Testis (tissue), 3 donors: ENCODE results near the gene PPM1H. TPM values are rescaled to one million over a fixed set of nuclear protein-coding genes. Genes with fewer than 3 reads are reported as not detected.

ENCODE experiments used
- DNase-seq: peaks from one replicate; pipeline ENCODE4 v3.0.0-alpha.2; 2019
- H3K27ac ChIP-seq, 2 donors: fragments of 200-600 bp; sonication (generic); one replicate each; pipeline ENCODE4 v1.5.1; 2019
- H3K27me3 ChIP-seq: fragments of 200-600 bp; sonication (generic); one replicate; pipeline ENCODE4 v1.5.1; 2019
- H3K36me3 ChIP-seq: fragments of 200-600 bp; sonication (generic); one replicate; pipeline ENCODE4 v1.5.1; 2017; ENCODE audit warnings: low read depth; ENCODE audit errors: missing control alignments
- H3K4me1 ChIP-seq: fragments of 200-600 bp; sonication (generic); one replicate; pipeline ENCODE4 v1.5.1; 2019
- H3K4me3 ChIP-seq, 2 donors: fragments of 200-600 bp; sonication (generic); one replicate each; pipeline ENCODE4 v1.5.1; 2017 to 2019
- H3K9me3 ChIP-seq: fragments of 200-600 bp; sonication (generic); one replicate; pipeline ENCODE4 v1.5.1; 2017
- POLR2A ChIP-seq: fragments of 450-650 bp; IDR thresholded peaks from one replicate; pipeline ENCODE4 v1.6.1; 2017; ENCODE audit warnings: antibody characterized with exemption, mild to moderate bottlenecking, moderate library complexity
- WGBS, 2 donors: methylation state at CpG; one replicate each; pipeline ENCODE4 v1.1.5; 2018; 5-methylcytosine and 5-hydroxymethylcytosine counted together
- intact Hi-C: fragments of 100-400 bp; cut with DNase I; formaldehyde crosslinking; loops from one replicate; pipeline ENCODE4 v1.15.1; 2023; ENCODE audit warnings: low total_unique reads
- polyA plus RNA-seq: library from polyadenylated mRNA; stranded (reverse); fragments of 350-450 nt; fragmentation: Illumina TruSeq; extraction: RNeasy Lipid Tissue Mini Kit (QIAGEN cat#74804); gene quantifications from one replicate; pipeline ENCODE4 v1.2.3, GENCODE V29; 2014; ENCODE audit warnings: low read depth, low replicate concordance; ENCODE audit not compliant: insufficient read depth
- total RNA-seq, 2 donors: library from RNA; depleted of rRNA; stranded (reverse); fragments of >200 nt; gene quantifications; one replicate each; pipeline ENCODE4 v1.2.3, GENCODE V29; 2016
- TF ChIP-seq, protein P1 (sequence below), 3 experiments: fragments of 450-650 bp in 2 of 3; fragments of 200-600 bp in 1 of 3; sonication (generic) in 1 of 3; IDR thresholded peaks; one replicate each; pipeline ENCODE4 v1.5.1; 2016 to 2019; ENCODE audit warnings: antibody characterized with exemption in 3 of 3, mild to moderate bottlenecking in 2 of 3, moderate library complexity in 1 of 3

The PPM1H gene
- total and polyA plus RNA-seq, 3 donors from 2014 or later: 2.5 to 9.1 (median 2.7) TPM

DNA sequence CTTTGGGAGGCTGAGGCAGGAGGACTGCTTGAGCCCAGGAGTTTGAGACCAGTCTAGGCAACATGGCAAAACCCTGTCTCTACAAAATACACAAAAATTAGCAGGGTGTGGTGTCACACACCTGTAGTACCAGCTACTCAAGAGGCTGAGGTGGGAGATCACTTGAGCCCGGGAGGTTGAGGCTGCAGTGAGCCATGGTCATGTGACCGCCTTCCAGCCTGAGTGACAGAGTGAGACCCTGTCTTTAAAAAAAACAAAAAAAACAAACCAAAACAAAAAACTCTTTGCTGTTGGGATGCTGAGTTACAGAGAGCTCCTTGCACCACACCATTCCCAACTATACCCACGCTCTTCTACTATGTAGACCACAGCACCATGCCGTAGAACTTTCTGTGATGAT lies 221.2 kb downstream of the PPM1H start:
- Histone ChIP-seq H3K36me3 (no peaks in the 10 kb centered on the region), H3K27ac (no peak overlapping the region), H3K9me3 (no peaks in the 10 kb centered on the region), H3K4me3 (no peak overlapping the region), H3K4me1 (peaks cover 7% of the 10 kb centered on the region), H3K27me3 (no peaks in the 10 kb centered on the region)
- DNase-seq: no peak
- no peak for TF ChIP-seq POLR2A
- TF ChIP-seq, protein P1, sequence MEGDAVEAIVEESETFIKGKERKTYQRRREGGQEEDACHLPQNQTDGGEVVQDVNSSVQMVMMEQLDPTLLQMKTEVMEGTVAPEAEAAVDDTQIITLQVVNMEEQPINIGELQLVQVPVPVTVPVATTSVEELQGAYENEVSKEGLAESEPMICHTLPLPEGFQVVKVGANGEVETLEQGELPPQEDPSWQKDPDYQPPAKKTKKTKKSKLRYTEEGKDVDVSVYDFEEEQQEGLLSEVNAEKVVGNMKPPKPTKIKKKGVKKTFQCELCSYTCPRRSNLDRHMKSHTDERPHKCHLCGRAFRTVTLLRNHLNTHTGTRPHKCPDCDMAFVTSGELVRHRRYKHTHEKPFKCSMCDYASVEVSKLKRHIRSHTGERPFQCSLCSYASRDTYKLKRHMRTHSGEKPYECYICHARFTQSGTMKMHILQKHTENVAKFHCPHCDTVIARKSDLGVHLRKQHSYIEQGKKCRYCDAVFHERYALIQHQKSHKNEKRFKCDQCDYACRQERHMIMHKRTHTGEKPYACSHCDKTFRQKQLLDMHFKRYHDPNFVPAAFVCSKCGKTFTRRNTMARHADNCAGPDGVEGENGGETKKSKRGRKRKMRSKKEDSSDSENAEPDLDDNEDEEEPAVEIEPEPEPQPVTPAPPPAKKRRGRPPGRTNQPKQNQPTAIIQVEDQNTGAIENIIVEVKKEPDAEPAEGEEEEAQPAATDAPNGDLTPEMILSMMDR (IDR thresholded peaks at IDR 0.05): no peak
- intact Hi-C loops: no loop called here
- 97% methylated on average over 4 of the region's 4 CpGs for WGBS, 2 donors

DNA sequence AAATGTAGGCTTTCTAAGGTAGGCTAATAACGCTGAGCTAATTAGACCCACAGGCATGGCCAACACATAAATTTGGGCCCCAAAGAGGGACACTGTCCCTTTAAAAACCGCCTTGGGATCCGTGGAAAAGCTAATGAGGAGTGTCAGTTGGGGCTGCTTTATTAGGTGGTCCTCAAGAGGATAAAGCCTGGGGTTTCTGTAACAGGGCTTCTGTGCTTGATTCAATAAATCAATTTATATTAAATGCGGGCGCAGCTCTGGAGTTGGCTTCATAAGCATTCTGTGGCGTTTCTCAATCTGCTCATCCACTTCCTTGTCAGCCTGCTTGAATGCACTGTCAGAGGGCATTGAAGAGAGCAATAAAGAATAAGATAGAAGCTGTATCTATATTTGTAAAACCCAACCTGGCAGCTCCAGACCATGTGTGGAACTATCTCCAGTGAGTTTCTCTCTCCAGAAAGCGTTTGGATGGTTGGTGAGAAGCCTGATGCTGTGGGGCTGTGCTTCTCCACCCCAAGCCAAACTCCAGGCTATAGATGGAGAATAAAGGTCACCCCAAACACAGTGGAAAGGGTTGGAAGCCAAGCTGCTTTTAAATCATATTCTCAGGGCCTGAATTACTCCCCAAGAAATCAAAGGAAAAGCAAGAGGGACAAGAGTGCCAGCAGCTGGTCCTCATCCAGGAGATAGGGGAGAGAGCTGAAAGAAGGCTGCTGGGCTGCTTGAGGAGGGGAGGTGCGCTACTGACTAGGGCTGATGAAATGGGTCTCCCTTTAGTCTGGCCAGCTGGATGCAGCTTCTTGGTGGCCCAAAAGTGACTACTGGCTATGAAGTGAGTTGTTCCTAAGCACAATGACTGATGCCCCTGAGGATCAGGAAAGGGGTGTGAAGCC lies 222.0 kb downstream of the PPM1H start:
- 87 to 92% methylated on average over 8 of the region's 8 CpGs for WGBS, 2 donors
- H3K27ac ChIP-seq: no peak overlapping the region
- intact Hi-C loops: no loop called here
- no peak for DNase-seq
- no peak for TF ChIP-seq POLR2A
- TF ChIP-seq, protein P1 (IDR thresholded peaks at IDR 0.05): no peak
- peaks cover 5% of the 10 kb centered on the region for H3K4me1 ChIP-seq
- H3K9me3 ChIP-seq: no peaks in the 10 kb centered on the region
- no peaks in the 10 kb centered on the region for H3K36me3 ChIP-seq
- no peaks in the 10 kb centered on the region for H3K27me3 ChIP-seq
- H3K4me3 ChIP-seq: no peak overlapping the region

DNA sequence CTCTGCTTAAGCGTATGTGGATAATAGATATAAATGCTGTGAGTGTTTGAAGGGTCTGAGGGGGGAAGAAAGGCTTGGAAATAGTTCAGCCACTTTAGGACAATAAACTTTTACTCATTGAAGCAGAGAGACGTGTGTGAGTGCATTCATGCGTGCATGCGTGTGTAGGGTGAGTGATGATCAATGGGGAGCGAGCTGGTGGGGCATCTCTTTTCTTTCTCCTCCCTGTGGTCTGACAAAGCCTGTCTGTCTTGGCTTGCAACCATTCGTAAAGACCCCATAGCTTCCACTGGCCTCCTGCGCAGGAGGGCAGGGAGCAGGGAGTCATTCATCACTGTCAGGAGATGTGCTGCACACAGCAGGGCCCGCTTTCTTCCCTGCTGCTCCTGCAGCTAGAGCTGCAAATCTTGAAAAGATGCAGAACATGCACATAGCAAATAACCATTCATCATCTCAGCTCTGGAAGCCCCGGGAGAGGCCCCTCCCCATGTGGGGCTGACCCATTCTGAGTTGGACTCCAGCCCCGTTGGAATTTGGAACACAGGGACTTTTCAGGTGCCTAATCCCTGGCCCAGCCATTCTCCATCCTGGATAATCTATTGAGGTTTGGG lies 223.2 kb downstream of the PPM1H start:
- 81 to 88% methylated on average over 9 to 10 of the region's 10 CpGs for WGBS, 2 donors
- intact Hi-C loops: no loop called here
- no peak for DNase-seq
- Histone ChIP-seq H3K36me3 (no peaks in the 10 kb centered on the region), H3K27me3 (no peaks in the 10 kb centered on the region), H3K4me1 (peaks cover 5% of the 10 kb centered on the region), H3K9me3 (no peaks in the 10 kb centered on the region), H3K4me3 (no peak overlapping the region), H3K27ac (no peak overlapping the region)
- TF ChIP-seq, protein P1 (IDR thresholded peaks at IDR 0.05): no peak
- TF ChIP-seq POLR2A: no peak

DNA sequence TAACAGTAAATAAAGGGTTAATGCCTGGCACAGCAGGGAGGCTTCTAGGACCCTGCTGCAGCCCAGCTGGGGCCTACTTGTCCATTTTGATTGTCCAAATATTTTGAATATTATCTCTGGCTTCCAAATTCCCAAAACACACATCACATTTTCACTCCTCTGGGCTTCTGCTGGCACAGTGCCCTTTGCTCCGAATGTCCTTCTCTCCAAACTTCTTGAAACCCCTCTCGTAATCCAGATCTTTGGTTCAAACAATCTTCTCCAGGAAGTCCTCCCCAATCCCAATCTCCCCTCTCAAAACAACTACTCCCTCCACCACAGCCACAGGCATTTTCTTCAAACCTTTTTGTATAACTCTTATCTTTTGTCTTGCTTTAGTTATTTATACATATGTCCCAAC lies 225.6 kb downstream of the PPM1H start:
- Histone ChIP-seq H3K4me3 (no peak overlapping the region), H3K27ac (no peak overlapping the region), H3K4me1 (no peaks in the 10 kb centered on the region), H3K36me3 (no peaks in the 10 kb centered on the region), H3K9me3 (no peaks in the 10 kb centered on the region), H3K27me3 (no peaks in the 10 kb centered on the region)
- 19 to 53% methylated on average over 2 of the region's 2 CpGs for WGBS, 2 donors
- intact Hi-C loops: no loop called here
- no peak for DNase-seq
- TF ChIP-seq, protein P1 (IDR thresholded peaks at IDR 0.05): no peak
- TF ChIP-seq POLR2A: no peak
